ENCODE results near the gene GLRX5. TPM values are rescaled to one million over a fixed set of nuclear protein-coding genes. Genes with fewer than 3 reads are reported as not detected.

Gene GLRX5
- total and polyA plus RNA-seq, 7 donors: 46.9 to 98.7 (median 65.5) TPM

GRCh38 chr14:95538801-95539509 lies 4.1 kb downstream of the GLRX5 start:
- intact Hi-C loops (cut with DNase I): loop anchor here in 1 of 2 donors (10.0 kb wide), 1 partner anchor 384 kb away; the partner anchor contains the start of gene DICER1
- Histone ChIP-seq H3K27ac (no peak overlapping the region), H3K27me3 (ENCODE audit: insufficient read depth in 3 of 3, low read length in 2 of 3) (no peaks in the 10 kb centered on the region), H3K36me3 (ENCODE audit: insufficient read depth in 1 of 2, low read depth in 1 of 2) (peaks cover 0 to 1% of the 10 kb centered on the region in 2 donors), H3K4me3 (no peak overlapping the region), H3K9me3 (no peaks in the 10 kb centered on the region), H3K4me1 (peaks cover 39% of the 10 kb centered on the region)
- WGBS, 3 donors: 86 to 90% (median 88%) methylated on average over 14 of the region's 14 CpGs
- DNase-seq: no peak
- no peak for ATAC-seq
- TF ChIP-seq, protein P1, sequence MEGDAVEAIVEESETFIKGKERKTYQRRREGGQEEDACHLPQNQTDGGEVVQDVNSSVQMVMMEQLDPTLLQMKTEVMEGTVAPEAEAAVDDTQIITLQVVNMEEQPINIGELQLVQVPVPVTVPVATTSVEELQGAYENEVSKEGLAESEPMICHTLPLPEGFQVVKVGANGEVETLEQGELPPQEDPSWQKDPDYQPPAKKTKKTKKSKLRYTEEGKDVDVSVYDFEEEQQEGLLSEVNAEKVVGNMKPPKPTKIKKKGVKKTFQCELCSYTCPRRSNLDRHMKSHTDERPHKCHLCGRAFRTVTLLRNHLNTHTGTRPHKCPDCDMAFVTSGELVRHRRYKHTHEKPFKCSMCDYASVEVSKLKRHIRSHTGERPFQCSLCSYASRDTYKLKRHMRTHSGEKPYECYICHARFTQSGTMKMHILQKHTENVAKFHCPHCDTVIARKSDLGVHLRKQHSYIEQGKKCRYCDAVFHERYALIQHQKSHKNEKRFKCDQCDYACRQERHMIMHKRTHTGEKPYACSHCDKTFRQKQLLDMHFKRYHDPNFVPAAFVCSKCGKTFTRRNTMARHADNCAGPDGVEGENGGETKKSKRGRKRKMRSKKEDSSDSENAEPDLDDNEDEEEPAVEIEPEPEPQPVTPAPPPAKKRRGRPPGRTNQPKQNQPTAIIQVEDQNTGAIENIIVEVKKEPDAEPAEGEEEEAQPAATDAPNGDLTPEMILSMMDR (IDR thresholded peaks at IDR 0.05): no peak

DNA sequence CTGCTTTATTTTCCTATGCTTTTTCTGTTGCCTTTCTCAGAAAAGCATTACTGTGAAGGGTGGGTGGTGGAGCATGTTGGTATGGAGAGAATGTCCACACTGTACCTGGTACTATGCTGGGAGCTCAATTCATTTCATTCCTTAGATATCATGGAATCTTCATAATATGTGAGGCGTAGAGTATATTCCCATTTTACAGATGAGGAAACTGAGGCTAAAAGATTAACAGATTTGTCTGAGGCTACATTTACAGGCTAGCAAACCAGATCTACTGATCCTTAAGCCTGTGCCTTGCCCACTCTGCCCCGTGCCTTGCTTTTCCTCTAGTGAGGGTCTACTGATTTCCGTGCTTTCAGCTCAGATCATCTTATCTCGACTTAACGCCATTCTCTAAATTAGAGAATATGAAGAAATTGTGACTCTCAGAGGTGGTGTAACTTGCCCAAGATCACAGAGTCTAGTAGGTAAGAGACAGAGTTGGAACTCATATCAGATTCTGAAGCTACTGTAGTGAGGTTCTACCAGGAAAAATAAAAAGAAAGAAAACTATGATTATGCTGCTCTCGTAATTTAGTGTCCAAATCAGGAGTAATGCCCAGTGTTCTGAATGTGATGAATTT lies 5.5 kb downstream of the GLRX5 start:
- peaks cover 40% of the 10 kb centered on the region for H3K4me1 ChIP-seq
- no peaks in the 10 kb centered on the region for H3K9me3 ChIP-seq
- DNase-seq (no peak), ATAC-seq (no peak)
- no peaks in the 10 kb centered on the region for H3K27me3 ChIP-seq (ENCODE audit: insufficient read depth in 3 of 3, low read length in 2 of 3)
- H3K4me3 ChIP-seq: no peak overlapping the region
- TF ChIP-seq, protein P1 (IDR thresholded peaks at IDR 0.05): no peak
- no peak overlapping the region for H3K27ac ChIP-seq
- WGBS, 3 donors: 87 to 95% (median 93%) methylated on average over 6 of the region's 6 CpGs
- peaks cover 0 to 13% of the 10 kb centered on the region in 2 donors for H3K36me3 ChIP-seq (ENCODE audit: insufficient read depth in 1 of 2, low read depth in 1 of 2)
- intact Hi-C loops (cut with DNase I): no loop called here

- Histone ChIP-seq H3K9me3 (no peaks in the 10 kb centered on the region), H3K36me3 (ENCODE audit: insufficient read depth in 1 of 2, low read depth in 1 of 2) (peaks cover 0 to 13% of the 10 kb centered on the region in 2 donors), H3K4me1 (peaks cover 43% of the 10 kb centered on the region), H3K27ac (no peak overlapping the region), H3K27me3 (ENCODE audit: insufficient read depth in 3 of 3, low read length in 2 of 3) (no peaks in the 10 kb centered on the region), H3K4me3 (no peak overlapping the region)
- intact Hi-C loops (cut with DNase I): no loop called here
- 67 to 81% (median 78%) methylated on average over 4 of the region's 4 CpGs for WGBS, 3 donors
- ATAC-seq: no peak
- TF ChIP-seq, protein P1 (IDR thresholded peaks at IDR 0.05): no peak
- DNase-seq: no peak
Measured at GRCh38 chr14:95541346-95541745, 6.5 kb downstream of the GLRX5 start.

- Histone ChIP-seq H3K36me3 (ENCODE audit: insufficient read depth in 1 of 2, low read depth in 1 of 2) (peaks cover 0 to 13% of the 10 kb centered on the region in 2 donors), H3K9me3 (no peaks in the 10 kb centered on the region), H3K4me3 (no peak overlapping the region), H3K27me3 (ENCODE audit: insufficient read depth in 3 of 3, low read length in 2 of 3) (no peaks in the 10 kb centered on the region), H3K4me1 (peaks cover 35% of the 10 kb centered on the region), H3K27ac (no peak overlapping the region)
- TF ChIP-seq, protein P1 (IDR thresholded peaks at IDR 0.05): no peak
- DNase-seq: no peak
- intact Hi-C loops (cut with DNase I): no loop called here
- no peak for ATAC-seq
- WGBS, 3 donors: 92 to 94% (median 92%) methylated on average over 8 of the region's 8 CpGs
Measured at GRCh38 chr14:95541932-95542930, 7.4 kb downstream of the GLRX5 start.
